Umbilical cord (tissue), 2 donors: ENCODE measurements around the gene KRTAP2-1. TPM values are rescaled to one million over a fixed set of nuclear protein-coding genes. Genes with fewer than 3 reads are reported as not detected.
"Not testable (repeated sequence)": the region's sequence is repeated elsewhere in the genome, so short reads cannot be mapped to it uniquely, and the experiment has no call there.

Experiments
- DNase-seq: peaks from one replicate; pipeline ENCODE4 v3.0.0-alpha.2; 2015; ENCODE audit warnings: low spot score
- total RNA-seq: library from RNA; depleted of rRNA; stranded (reverse); fragments of >200 nt; gene quantifications from one replicate; pipeline ENCODE4 v1.2.3, GENCODE V29; 2014; ENCODE audit warnings: low replicate concordance; ENCODE audit not compliant: insufficient read depth

KRTAP2-1 gene
- total RNA-seq, 1 donor from 2014 or later = not detected

- DNase-seq = no peak
Observed at GRCh38 chr17:41012326-41013120, 34.6 kb downstream of the KRTAP2-1 start.

- no peak for DNase-seq
Observed at GRCh38 chr17:41010441-41010840, 36.7 kb downstream of the KRTAP2-1 start.

GRCh38 chr17:41009936-41010335 lies 37.2 kb downstream of the KRTAP2-1 start:
- no peak for DNase-seq

- no peak for DNase-seq
Observed at GRCh38 chr17:41009301-41009760, 37.8 kb downstream of the KRTAP2-1 start.

GRCh38 chr17:41008811-41009210 lies 38.3 kb downstream of the KRTAP2-1 start, which contains the start of gene KRTAP3-1:
KRTAP3-1 (minus strand) TSS chr17:41009128; CDS start chr17:41009074, 54 bp downstream.
- no peak for DNase-seq

GRCh38 chr17:41004397-41004796 lies 42.7 kb downstream of the KRTAP2-1 start:
- DNase-seq = no peak

- no peak for DNase-seq
Observed at GRCh38 chr17:41003926-41004325, 43.2 kb downstream of the KRTAP2-1 start.

- DNase-seq = peak; percentile 48
Observed at GRCh38 chr17:41002814-41003213, 44.3 kb downstream of the KRTAP2-1 start.

- DNase-seq = no peak
Observed at GRCh38 chr17:41001795-41002194, 45.3 kb downstream of the KRTAP2-1 start.

- not testable (repeated sequence) for DNase-seq
Observed at GRCh38 chr17:40999563-40999962, 47.6 kb downstream of the KRTAP2-1 start, which contains the start of gene KRTAP3-2. KRTAP3-2 (minus strand) TSS chr17:40999906; CDS start chr17:40999853, 53 bp downstream.

- no peak for DNase-seq
Observed at GRCh38 chr17:40997361-40997760, 49.8 kb downstream of the KRTAP2-1 start.

- DNase-seq = no peak
Observed at GRCh38 chr17:40996829-40997228, 50.3 kb downstream of the KRTAP2-1 start.

Other genes starting within 250 kb of the KRTAP2-1 start
- 3.6 TPM for gene KRT28, start 247.4 kb downstream of the KRTAP2-1 start, total RNA-seq
- 45.7 TPM for gene KRT10, start 224.7 kb downstream of the KRTAP2-1 start, total RNA-seq
- 4.6 TPM for gene KRT12, start 180.1 kb downstream of the KRTAP2-1 start, total RNA-seq
- gene KRT20, start 162.1 kb downstream of the KRTAP2-1 start, total RNA-seq = 3.4 TPM
- 24.3 TPM for gene KRT23, start 109.7 kb downstream of the KRTAP2-1 start, total RNA-seq
- gene KRT39, start 80.4 kb downstream of the KRTAP2-1 start, total RNA-seq = 2.4 TPM
- gene KRT40, start 63.0 kb downstream of the KRTAP2-1 start, total RNA-seq = not detected
- not detected for gene KRTAP3-3, start 53.2 kb downstream of the KRTAP2-1 start, total RNA-seq
- gene KRTAP3-2, start 47.4 kb downstream of the KRTAP2-1 start, total RNA-seq = 31.1 TPM
- gene KRTAP3-1, start 38.2 kb downstream of the KRTAP2-1 start, total RNA-seq = not detected
- gene KRTAP1-5, start 20.1 kb downstream of the KRTAP2-1 start, total RNA-seq = not detected
- gene KRTAP1-4, start 17.1 kb downstream of the KRTAP2-1 start, total RNA-seq = not detected
- gene KRTAP1-3, start 12.4 kb downstream of the KRTAP2-1 start, total RNA-seq = not detected
- not detected for gene KRTAP1-1, start 5.9 kb downstream of the KRTAP2-1 start, total RNA-seq
- 8.4 TPM for gene KRTAP2-2, start 7.9 kb upstream of the KRTAP2-1 start, total RNA-seq
- 20.5 TPM for gene KRTAP2-3, start 12.8 kb upstream of the KRTAP2-1 start, total RNA-seq
- not detected for gene KRTAP2-4, start 18.6 kb upstream of the KRTAP2-1 start, total RNA-seq
- not detected for gene KRTAP4-7, start 36.8 kb upstream of the KRTAP2-1 start, total RNA-seq
- not detected for gene KRTAP4-8, start 50.8 kb upstream of the KRTAP2-1 start, total RNA-seq
- not detected for gene KRTAP4-16, start 54.9 kb upstream of the KRTAP2-1 start, total RNA-seq
- not detected for gene KRTAP4-9, start 58.1 kb upstream of the KRTAP2-1 start, total RNA-seq
- gene KRTAP4-11, start 71.1 kb upstream of the KRTAP2-1 start, total RNA-seq = 3.4 TPM
- gene KRTAP4-12, start 76.9 kb upstream of the KRTAP2-1 start, total RNA-seq = not detected
- gene KRTAP4-6, start 93.2 kb upstream of the KRTAP2-1 start, total RNA-seq = 1.2 TPM
- gene KRTAP4-5, start 102.5 kb upstream of the KRTAP2-1 start, total RNA-seq = 5.5 TPM
- gene KRTAP4-4, start 113.4 kb upstream of the KRTAP2-1 start, total RNA-seq = 2.6 TPM
- gene KRTAP4-3, start 120.9 kb upstream of the KRTAP2-1 start, total RNA-seq = 1.4 TPM
- not detected for gene KRTAP4-2, start 130.9 kb upstream of the KRTAP2-1 start, total RNA-seq
- 1.9 TPM for gene KRTAP4-1, start 137.6 kb upstream of the KRTAP2-1 start, total RNA-seq
- 1.4 TPM for gene KRTAP9-1, start 142.6 kb upstream of the KRTAP2-1 start, total RNA-seq
- gene KRTAP9-2, start 179.3 kb upstream of the KRTAP2-1 start, total RNA-seq = not detected
- gene KRTAP9-3, start 185.1 kb upstream of the KRTAP2-1 start, total RNA-seq = not detected
- not detected for gene KRTAP9-8, start 190.7 kb upstream of the KRTAP2-1 start, total RNA-seq
- gene KRTAP9-4, start 202.4 kb upstream of the KRTAP2-1 start, total RNA-seq = 1.2 TPM
- gene KRTAP9-9, start 208.1 kb upstream of the KRTAP2-1 start, total RNA-seq = not detected
- gene KRTAP9-6, start 218.1 kb upstream of the KRTAP2-1 start, total RNA-seq = not detected
- gene KRTAP9-7, start 228.4 kb upstream of the KRTAP2-1 start, total RNA-seq = not detected